B cell (primary cell): Measurements from ENCODE around the gene RNF157. TPM values are rescaled to one million over a fixed set of nuclear protein-coding genes. Genes with fewer than 3 reads are reported as not detected.

ENCODE experiments used
- ATAC-seq: fragments of 200-7000 bp; cut with Tn5 transposase; one replicate; pipeline ENCODE4 v1.10.0; 2021; ENCODE audit warnings: low read depth, mild to moderate bottlenecking, moderate number of reproducible peaks, moderate library complexity
- CTCF ChIA-PET: fragments of 350-600 bp; sonication (Branson Sonifier 250); formaldehyde crosslinking; loops from one replicate; lab custom pipeline; 2021; ENCODE audit warnings: antibody characterized with exemption, inconsistent platforms; lab: Charles Lee
- POLR2A ChIA-PET: fragments of 350-600 bp; sonication (Branson Sonifier 250); formaldehyde crosslinking; loops from one replicate; lab custom pipeline; 2021; ENCODE audit warnings: antibody characterized with exemption; lab: Charles Lee
- DNase-seq: peaks from one replicate; pipeline ENCODE4 v3.0.0; 2013
- H2AFZ ChIP-seq: 2 replicates; pipeline ENCODE4 v1.6.1; 2012; ENCODE audit warnings: mild to moderate bottlenecking, low read depth, low read length; ENCODE audit not compliant: insufficient read depth, poor library complexity, severe bottlenecking
- H3K27ac ChIP-seq, 2 donors: 1 replicate in 1 of 2; 2 replicates in 1 of 2; pipeline ENCODE4 v1.5.1; 2012 to 2013; ENCODE audit warnings: low read length in 2 of 2, mild to moderate bottlenecking in 2 of 2, moderate library complexity in 1 of 2
- H3K27me3 ChIP-seq, 4 experiments: fragments of 200-600 bp in 1 of 4; sonication (generic) in 1 of 4; replicated peaks in 1 of 4; 1 replicate in 2 of 4; 2 replicates in 2 of 4; pipeline versions ENCODE4 v1.6.1 to v1.7.0; 2013 to 2016; ENCODE audit warnings: low read length in 3 of 4, mild to moderate bottlenecking in 2 of 4, mixed read lengths in 1 of 4, moderate library complexity in 1 of 4; ENCODE audit not compliant: insufficient read depth in 4 of 4, control insufficient read depth in 3 of 4; ENCODE audit errors: control extremely low read depth in 1 of 4
- H3K36me3 ChIP-seq, 2 experiments: replicated peaks in 1 of 2; 1 replicate in 1 of 2; 2 replicates in 1 of 2; pipeline versions ENCODE4 v1.6.1 to v1.7.1; 2013; ENCODE audit warnings: low read length in 1 of 2; ENCODE audit not compliant: insufficient read depth in 2 of 2, control insufficient read depth in 1 of 2; ENCODE audit errors: control extremely low read depth in 1 of 2, extremely low read depth in 1 of 2
- H3K4me1 ChIP-seq, 2 donors: fragments of 200-600 bp in 1 of 2; sonication (generic) in 1 of 2; 1 replicate in 1 of 2; 2 replicates in 1 of 2; pipeline versions ENCODE4 v1.5.1 to v1.6.1; 2013 to 2017; ENCODE audit warnings: low read length in 2 of 2; ENCODE audit not compliant: control insufficient read depth in 2 of 2, insufficient read depth in 2 of 2
- H3K4me2 ChIP-seq: replicated peaks from 2 replicates; pipeline ENCODE3; 2012; ENCODE audit warnings: mild to moderate bottlenecking, low read depth, low read length; ENCODE audit not compliant: poor library complexity, severe bottlenecking
- H3K4me3 ChIP-seq, 5 experiments: fragments of 200-600 bp in 1 of 5; sonication (generic) in 1 of 5; 1 replicate in 3 of 5; 2 replicates in 2 of 5; pipeline versions ENCODE4 v1.5.1 to v1.7.0; 2011 to 2016; ENCODE audit warnings: low read length in 4 of 5, mild to moderate bottlenecking in 4 of 5, low read depth in 2 of 5, control low read depth in 1 of 5, moderate library complexity in 1 of 5; ENCODE audit not compliant: insufficient read depth in 1 of 5; ENCODE audit errors: control extremely low read depth in 1 of 5, extremely low read depth in 1 of 5
- H3K79me2 ChIP-seq: fragments of 200-600 bp; sonication (generic); one replicate; pipeline ENCODE4 v1.6.0; 2016; ENCODE audit warnings: low read length; ENCODE audit not compliant: control insufficient read depth, insufficient read depth
- H3K9ac ChIP-seq: fragments of 200-600 bp; sonication (generic); 2 replicates; pipeline ENCODE4 v1.6.1; 2017; ENCODE audit warnings: mild to moderate bottlenecking, low read length, moderate library complexity
- H3K9me3 ChIP-seq, 3 donors: one replicate each; pipeline versions ENCODE4 v1.6.1 to v1.7.1; 2013; ENCODE audit warnings: low read length in 2 of 3; ENCODE audit not compliant: control insufficient read depth in 2 of 3, insufficient read depth in 1 of 3; ENCODE audit errors: control extremely low read depth in 1 of 3
- H4K20me1 ChIP-seq: 2 replicates; pipeline ENCODE4 v1.6.0; 2012; ENCODE audit warnings: mild to moderate bottlenecking, low read length; ENCODE audit not compliant: insufficient read depth, control insufficient read depth, poor library complexity, severe bottlenecking
- H3K27ac Mint-ChIP-seq: one replicate; pipeline ENCODE4 v1.8.0; 2021; ENCODE audit warnings: mixed read lengths
- H3K27me3 Mint-ChIP-seq: one replicate; pipeline ENCODE4 v1.8.0; 2021; ENCODE audit warnings: mixed read lengths
- H3K4me1 Mint-ChIP-seq: one replicate; pipeline ENCODE4 v1.8.0; 2021; ENCODE audit warnings: mixed read lengths
- H3K4me3 Mint-ChIP-seq: one replicate; pipeline ENCODE4 v1.8.0; 2021; ENCODE audit warnings: mixed read lengths
- H3K9me3 Mint-ChIP-seq: one replicate; pipeline ENCODE4 v1.8.0; 2022; ENCODE audit warnings: mixed read lengths; ENCODE audit not compliant: insufficient read depth
- CTCF ChIP-seq: fragments of 200-600 bp; IDR thresholded peaks from one replicate; pipeline ENCODE4 v1.8.0; 2022; ENCODE audit warnings: antibody characterized with exemption, mild to moderate bottlenecking
- EZH2 ChIP-seq: IDR thresholded peaks from 2 replicates; pipeline ENCODE4 v1.6.1; 2012; ENCODE audit warnings: borderline replicate concordance, low read depth, mild to moderate bottlenecking, moderate library complexity, low read length; ENCODE audit not compliant: insufficient read depth, poor library complexity, severe bottlenecking
- WGBS: methylation state at CpG from one replicate; pipeline ENCODE4 v1.1.5; 2013; ENCODE audit warnings: missing lambda C conversion rate; ENCODE audit not compliant: insufficient coverage; 5-methylcytosine and 5-hydroxymethylcytosine counted together
- intact Hi-C: fragments of 100-400 bp; cut with micrococcal nuclease; formaldehyde crosslinking; loops from one replicate; pipeline ENCODE4 v1.10.0; 2022
- polyA plus RNA-seq: library from polyadenylated mRNA; depleted of rRNA; stranded (reverse); fragments of >200 nt; gene quantifications from 2 replicates; pipeline ENCODE4 v1.2.3, GENCODE V29; 2012
- total RNA-seq, 2 donors: library from RNA; stranded (reverse); fragments of 120-200 nt in 1 of 2; gene quantifications; 1 replicate in 1 of 2; 2 replicates in 1 of 2; pipeline versions ENCODE4 v1.2.3 to v1.2.4, GENCODE V29; 2013 to 2022

Gene RNF157
- total and polyA plus RNA-seq, 2 donors (not counting 1 experiment from before 2014, with no cell fraction given) = 0.54 to 1.2 TPM

- TF ChIP-seq EZH2 (no peak), CTCF (no peak)
- H3K4me3 ChIP-seq = peak overlapping the region; percentile 68 to 93 (median 90)
- peaks cover 17% of the 10 kb centered on the region for H3K79me2 ChIP-seq
- intact Hi-C loops = loop anchor here (5.0 kb wide), 1 partner anchor 246 kb away; the partner anchor contains the start of gene WBP2
- peaks cover 11 to 22% of the 10 kb centered on the region in 2 donors for H3K4me1 ChIP-seq
- H3K36me3 ChIP-seq = peaks cover 0 to 29% of the 10 kb centered on the region in 2 experiments
- Mint-ChIP-seq H3K27me3 (no peaks in the 10 kb centered on the region), H3K4me3 (peak overlapping the region; percentile 97), H3K4me1 (peaks cover 21% of the 10 kb centered on the region), H3K9me3 (no peaks in the 10 kb centered on the region), H3K27ac (peak overlapping the region; percentile 97)
- H3K4me2 ChIP-seq = peak overlapping the region; percentile 80
- DNase-seq (no peak), ATAC-seq (no peak)
- no peaks in the 10 kb centered on the region for H3K27me3 ChIP-seq
- ChIA-PET POLR2A (interaction anchor here (0.6 kb wide), 2 partner anchors 247 to 923 kb away, joined by 3 to 4 read pairs; no protein-coding TSS in a partner anchor), CTCF (interaction anchor here (1.0 to 2.5 kb wide), 3 partner anchors 23 to 197 kb away, joined by 3 to 11 read pairs (median 6); no protein-coding TSS in a partner anchor)
- H3K9me3 ChIP-seq = no peaks in the 10 kb centered on the region
- peak overlapping the region; percentile 90 for H3K9ac ChIP-seq
- H2AFZ ChIP-seq = peak overlapping the region; percentile 97
- H3K27ac ChIP-seq = peak overlapping the region; percentile 76 to 82
- WGBS = 7% methylated on average over 4 of the region's 4 CpGs
- H4K20me1 ChIP-seq = no peaks in the 10 kb centered on the region
These were observed 137.4 kb downstream of the RNF157 start for GRCh38 chr17:76102944-76103273.

DNA sequence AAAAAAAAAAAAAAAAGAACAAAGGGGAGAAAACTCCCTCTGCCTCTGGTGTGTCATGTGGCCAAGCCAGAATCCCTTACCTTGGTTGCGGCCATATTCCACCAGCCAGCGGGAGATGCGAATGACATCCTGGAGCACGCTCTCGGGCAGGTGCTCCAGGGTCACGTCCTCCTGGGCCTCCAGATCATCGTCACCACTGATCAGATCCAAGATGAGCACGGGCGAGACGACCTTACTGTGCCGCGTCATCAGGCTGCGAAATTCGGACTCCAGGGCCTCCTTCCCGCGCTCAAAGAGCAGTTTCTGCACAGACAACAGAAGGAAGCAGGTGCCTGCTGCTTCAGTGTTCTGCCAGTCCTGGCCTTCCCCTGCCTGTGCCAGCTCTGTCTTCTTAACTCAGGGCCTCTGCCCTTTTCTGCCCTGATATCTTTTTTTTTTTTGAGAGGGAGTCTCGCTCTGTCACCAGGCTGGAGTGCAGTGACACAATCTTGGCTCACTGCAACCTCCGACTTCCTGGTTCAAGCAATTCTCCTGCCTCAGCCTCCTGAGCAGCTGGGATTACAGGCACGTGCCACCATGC is 142.5 kb downstream of the RNF157 start:
- WGBS = 98% methylated on average over 16 of the region's 19 CpGs

More for the DNA sequence above, 142.5 kb downstream of the RNF157 start:
- no peak overlapping the region for H3K4me3 ChIP-seq
- peaks cover 10% of the 10 kb centered on the region for H3K4me1 Mint-ChIP-seq
- no peaks in the 10 kb centered on the region for H4K20me1 ChIP-seq
- ChIA-PET POLR2A (no interaction called here), CTCF (no interaction called here)
- H3K9me3 ChIP-seq = no peaks in the 10 kb centered on the region
- no peak overlapping the region for H3K27ac ChIP-seq
- ATAC-seq (no peak), DNase-seq (no peak)
- no peak overlapping the region for H3K27ac Mint-ChIP-seq
- H3K4me2 ChIP-seq = no peak overlapping the region
- intact Hi-C loops = no loop called here
- no peak overlapping the region for H3K9ac ChIP-seq
- H3K4me3 Mint-ChIP-seq = no peak overlapping the region
- H3K36me3 ChIP-seq = peaks cover 2 to 72% of the 10 kb centered on the region in 2 experiments
- H3K27me3 ChIP-seq = no peaks in the 10 kb centered on the region
- H3K9me3 Mint-ChIP-seq = no peaks in the 10 kb centered on the region
- H3K4me1 ChIP-seq = peaks cover 5 to 10% of the 10 kb centered on the region in 2 donors
- H3K27me3 Mint-ChIP-seq = no peaks in the 10 kb centered on the region
- peaks cover 20% of the 10 kb centered on the region for H3K79me2 ChIP-seq
- TF ChIP-seq EZH2 = no peak
- no peak for TF ChIP-seq CTCF
- H2AFZ ChIP-seq = no peak overlapping the region
